Astrocyte (in vitro differentiated cells and primary cell): Measurements from ENCODE around the gene PCK2.

Source experiments
- EZH2 ChIP-seq: IDR thresholded peaks from 2 replicates; pipeline ENCODE4 v1.6.1; 2012; ENCODE audit warnings: mild to moderate bottlenecking, low read length, inconsistent platforms; ENCODE audit not compliant: insufficient read depth
- TF ChIP-seq, protein P1 (sequence below): IDR thresholded peaks from 2 replicates; pipeline ENCODE4 v1.5.1; 2011; ENCODE audit warnings: low read depth, mild to moderate bottlenecking, inconsistent platforms, low read length, moderate library complexity; ENCODE audit not compliant: insufficient read depth

DNA sequence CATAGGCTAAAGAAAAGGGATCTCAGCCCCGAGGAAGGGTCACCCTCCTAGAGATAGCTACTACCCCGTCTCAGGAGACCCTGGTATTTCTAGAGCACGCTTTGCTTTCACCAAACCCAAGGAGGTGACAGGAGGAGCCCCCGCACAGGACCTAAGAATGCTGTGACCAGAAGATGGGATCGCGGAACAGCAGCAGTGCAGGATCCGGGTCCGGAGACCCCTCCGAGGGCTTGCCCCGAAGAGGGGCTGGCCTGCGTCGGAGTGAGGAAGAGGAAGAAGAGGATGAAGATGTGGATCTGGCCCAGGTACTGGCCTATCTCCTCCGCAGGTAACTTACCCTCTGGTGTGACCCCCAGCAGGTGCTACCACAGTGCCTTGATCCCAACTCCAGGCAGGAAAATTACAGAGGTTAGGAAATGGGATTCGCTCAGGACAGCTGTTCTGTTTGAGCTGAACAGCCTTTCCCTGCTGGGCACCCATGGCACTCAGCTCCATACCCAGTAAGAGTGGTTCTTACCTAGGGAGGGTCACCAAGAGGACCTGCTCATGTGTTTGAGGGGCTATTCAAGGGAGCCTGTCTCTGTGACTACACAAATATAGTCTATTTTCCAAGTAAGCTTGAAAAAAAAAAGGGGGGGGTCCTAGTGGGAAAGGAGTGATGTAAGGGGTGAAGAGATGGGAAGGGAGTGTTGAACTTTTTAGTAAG is 21.5 kb downstream of the PCK2 start:
- TF ChIP-seq, protein P1, sequence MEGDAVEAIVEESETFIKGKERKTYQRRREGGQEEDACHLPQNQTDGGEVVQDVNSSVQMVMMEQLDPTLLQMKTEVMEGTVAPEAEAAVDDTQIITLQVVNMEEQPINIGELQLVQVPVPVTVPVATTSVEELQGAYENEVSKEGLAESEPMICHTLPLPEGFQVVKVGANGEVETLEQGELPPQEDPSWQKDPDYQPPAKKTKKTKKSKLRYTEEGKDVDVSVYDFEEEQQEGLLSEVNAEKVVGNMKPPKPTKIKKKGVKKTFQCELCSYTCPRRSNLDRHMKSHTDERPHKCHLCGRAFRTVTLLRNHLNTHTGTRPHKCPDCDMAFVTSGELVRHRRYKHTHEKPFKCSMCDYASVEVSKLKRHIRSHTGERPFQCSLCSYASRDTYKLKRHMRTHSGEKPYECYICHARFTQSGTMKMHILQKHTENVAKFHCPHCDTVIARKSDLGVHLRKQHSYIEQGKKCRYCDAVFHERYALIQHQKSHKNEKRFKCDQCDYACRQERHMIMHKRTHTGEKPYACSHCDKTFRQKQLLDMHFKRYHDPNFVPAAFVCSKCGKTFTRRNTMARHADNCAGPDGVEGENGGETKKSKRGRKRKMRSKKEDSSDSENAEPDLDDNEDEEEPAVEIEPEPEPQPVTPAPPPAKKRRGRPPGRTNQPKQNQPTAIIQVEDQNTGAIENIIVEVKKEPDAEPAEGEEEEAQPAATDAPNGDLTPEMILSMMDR, result no peak
- no peak for TF ChIP-seq EZH2
